ENCODE data around the gene CTDSP2. TPM values are rescaled to one million over a fixed set of nuclear protein-coding genes. Genes with fewer than 3 reads are reported as not detected.
A peak's percentile ranks its signal among the peaks of the same experiment; 100 is the strongest.

Gene CTDSP2
- total and polyA plus RNA-seq, 10 of the 15 experiments (the other 5 are each of a cell fraction or from before 2014, with no cell fraction given) = 17.3 to 98.2 (median 54.1) TPM

- H3K9me3 ChIP-seq (replicated peaks; ENCODE audit: control insufficient read depth, insufficient read depth, low read length) = no peaks in the 10 kb centered on the region
- FAIRE-seq = no peak
Observed at GRCh38 chr12:57781801-57782200, 64.7 kb downstream of the CTDSP2 start.

More at GRCh38 chr12:57781801-57782200, 64.7 kb downstream of the CTDSP2 start:
- RAD21 ChIA-PET (ENCODE audit: unreplicated experiment) = interaction anchor here (0.7 to 1.3 kb wide), 5 partner anchors 9 to 160 kb away, joined by 3 to 5 read pairs (median 4); partner anchors contain the start of genes ATP23, CYP27B1, EEF1AKMT3 and METTL1
- Histone ChIP-seq H3K27me3 (replicated peaks in 1 of 2; ENCODE audit: control insufficient read depth in 2 of 2, insufficient read depth in 2 of 2, low read length in 1 of 2) (no peaks in the 10 kb centered on the region), H3K9ac (ENCODE audit: control insufficient read depth, insufficient read depth, low read length) (no peak overlapping the region), H4K20me1 (ENCODE audit: control insufficient read depth, insufficient read depth) (no peaks in the 10 kb centered on the region), H3K4me1 (ENCODE audit: control insufficient read depth, insufficient read depth, low read length) (peaks cover 8% of the 10 kb centered on the region; the same call in 1 of the 2 replicates), H3K27ac (ENCODE audit: control insufficient read depth, insufficient read depth) (peak overlapping the region; percentile 22; the same call in 1 of the 2 replicates), H2AFZ (ENCODE audit: control insufficient read depth, low read depth, low read length) (peak overlapping the region; percentile 67), H3K4me3 (no peak overlapping the region), H3K4me2 (ENCODE audit: control insufficient read depth, insufficient read depth) (peak overlapping the region; percentile 46; the same call in 1 of the 2 replicates), H3K79me2 (ENCODE audit: control insufficient read depth, insufficient read depth, low read length) (peaks cover 15% of the 10 kb centered on the region), H3K36me3 (ENCODE audit: control insufficient read depth in 2 of 2, insufficient read depth in 2 of 2, low read length in 1 of 2) (peaks cover 0 to 8% of the 10 kb centered on the region in 2 experiments; a peak in 3 of 4 replicates)
- 14% methylated on average over 2 of the region's 2 CpGs for WGBS (ENCODE audit: insufficient coverage, insufficient replicate concordance, low lambda C conversion rate, missing lambda C conversion rate)
- in situ Hi-C loops (cut with MboI) (no loop called here), intact Hi-C loops (cut with micrococcal nuclease; ENCODE audit: unreplicated experiment) (loop anchor here (1.0 kb wide), 1 partner anchor 124 kb away; no protein-coding TSS in a partner anchor)
- no peak for TF ChIP-seq MYB (IDR thresholded peaks at IDR 0.05; ENCODE audit: borderline replicate concordance, low read depth, low read length)
- no peak for TF ChIP-seq IRF5 (IDR thresholded peaks at IDR 0.05; ENCODE audit: borderline replicate concordance)
- TF ChIP-seq PAX8 (IDR thresholded peaks at IDR 0.05) = no peak
- no peak for TF ChIP-seq YBX1 (IDR thresholded peaks at IDR 0.05)
- TF ChIP-seq NFXL1 (IDR thresholded peaks at IDR 0.05; ENCODE audit: borderline replicate concordance) = no peak
- no peak for TF ChIP-seq SIN3A (IDR thresholded peaks at IDR 0.05; ENCODE audit: low read depth, low read length)
- SMC1A ChIA-PET (ENCODE audit: uncharacterized antibody, unreplicated experiment) = interaction anchor here (1.0 to 2.3 kb wide), 8 partner anchors 11 to 323 kb away, joined by 3 to 6 read pairs (median 3); partner anchors contain the start of genes GLI1 and TSPAN31
- CTCF ChIA-PET = interaction anchor here (0.6 to 2.1 kb wide), 12 partner anchors 9 to 189 kb away, joined by 3 to 16 read pairs (median 5); partner anchors contain the start of genes EEF1AKMT3 and METTL1
- ATAC-seq (peak; percentile 6; the same call in 2 of the 3 replicates), DNase-seq (ENCODE audit: low read depth, low spot score) (no peak)
- BruUV-seq (replicated peaks) = no TSS peak
- POLR2A ChIA-PET = interaction anchor here (0.6 kb wide), 2 partner anchors 29 to 130 kb away, joined by 3 to 4 read pairs; partner anchors contain the start of gene CDK4
